Endothelial cell of umbilical vein (primary cell): ENCODE results near the gene SMPDL3B. TPM values are rescaled to one million over a fixed set of nuclear protein-coding genes. Genes with fewer than 3 reads are reported as not detected.

ENCODE experiments used
- BruUV-seq: library from RNA; stranded (reverse); fragments of 400-500 nt; replicated peaks from 2 replicates; lab custom pipeline; 2021; lab: Mats Ljungman, UMichigan
- CTCF ChIA-PET: fragments of 300-600, 350-600 bp; sonication (Branson Sonifier 250); formaldehyde crosslinking; loops from one replicate; lab custom pipeline; 2021; ENCODE audit warnings: antibody characterized with exemption, inconsistent platforms; lab: Charles Lee
- POLR2A ChIA-PET: fragments of 300-600, 350-600 bp; sonication (Branson Sonifier 250); formaldehyde crosslinking; loops from one replicate; lab custom pipeline; 2021; ENCODE audit warnings: antibody characterized with exemption, inconsistent platforms; lab: Charles Lee
- DNase-seq: peaks from one replicate; pipeline ENCODE4 v3.0.0-alpha.2; 2011; ENCODE audit warnings: low read depth, low spot score
- FAIRE-seq: peaks from 2 replicates; lab custom pipeline; 2011; peaks lifted over from hg19 to GRCh38; lab: Jason Lieb, UNC
- H2AFZ ChIP-seq: 2 replicates; pipeline ENCODE4 v1.6.0; 2012; ENCODE audit warnings: low read depth, low read length, control low read depth, inconsistent platforms
- H3K27ac ChIP-seq: 2 replicates; pipeline ENCODE4 v1.5.1; 2011; ENCODE audit warnings: low read depth, mild to moderate bottlenecking, control low read depth, low read length, moderate library complexity; ENCODE audit not compliant: insufficient read depth
- H3K27me3 ChIP-seq, 2 experiments: 2 replicates each; pipeline versions ENCODE4 v1.6.0 to v1.6.1; 2011; ENCODE audit warnings: low read length in 2 of 2, mixed read lengths in 1 of 2; ENCODE audit not compliant: control insufficient read depth in 2 of 2, insufficient read depth in 2 of 2
- H3K36me3 ChIP-seq, 2 experiments: 2 replicates in 1 of 2; 3 replicates in 1 of 2; pipeline ENCODE4 v1.5.1; 2011; ENCODE audit warnings: low read length in 2 of 2, mild to moderate bottlenecking in 1 of 2, moderate library complexity in 1 of 2; ENCODE audit not compliant: control insufficient read depth in 2 of 2, insufficient read depth in 2 of 2; ENCODE audit errors: extremely low read depth in 1 of 2
- H3K4me1 ChIP-seq: 3 replicates; pipeline ENCODE4 v1.5.1; 2011; ENCODE audit warnings: mild to moderate bottlenecking, low read length; ENCODE audit not compliant: control insufficient read depth, insufficient read depth; ENCODE audit errors: extremely low read depth
- H3K4me2 ChIP-seq: 2 replicates; pipeline ENCODE4 v1.6.1; 2011; ENCODE audit warnings: low read length, control low read depth, mixed read lengths; ENCODE audit not compliant: insufficient read depth
- H3K4me3 ChIP-seq, 3 experiments: fragments of 200-600 bp in 1 of 3; sonication (generic), shearing (Covaris generic) in 1 of 3; replicated peaks in 1 of 3; 2 replicates each; pipeline ENCODE4 v1.5.1; 2011 to 2016; ENCODE audit warnings: control low read depth in 3 of 3, low read length in 3 of 3, mild to moderate bottlenecking in 2 of 3, inconsistent platforms in 1 of 3, low read depth in 1 of 3, moderate library complexity in 1 of 3; ENCODE audit not compliant: insufficient read depth in 1 of 3
- H3K79me2 ChIP-seq: 2 replicates; pipeline ENCODE4 v1.6.0; 2012; ENCODE audit warnings: low read length, inconsistent platforms; ENCODE audit not compliant: control insufficient read depth, insufficient read depth
- H3K9ac ChIP-seq: replicated peaks from 2 replicates; pipeline ENCODE3; 2011; ENCODE audit warnings: low read length, control low read depth; ENCODE audit not compliant: insufficient read depth; ENCODE audit errors: extremely low read depth
- H3K9me1 ChIP-seq: replicated peaks from 3 replicates; pipeline ENCODE4 v1.6.0; 2011; ENCODE audit warnings: mild to moderate bottlenecking, low read length; ENCODE audit not compliant: control insufficient read depth, insufficient read depth; ENCODE audit errors: extremely low read depth
- H3K9me3 ChIP-seq: replicated peaks from 2 replicates; pipeline ENCODE4 v1.5.1; 2012; ENCODE audit warnings: low read length, inconsistent platforms; ENCODE audit not compliant: control insufficient read depth, insufficient read depth
- H4K20me1 ChIP-seq: replicated peaks from 2 replicates; pipeline ENCODE3; 2011; ENCODE audit warnings: mild to moderate bottlenecking, low read length; ENCODE audit not compliant: control insufficient read depth, insufficient read depth; ENCODE audit errors: extremely low read depth
- EZH2 ChIP-seq: IDR thresholded peaks from 2 replicates; pipeline ENCODE4 v1.6.1; 2012; ENCODE audit warnings: borderline replicate concordance, low read depth, mild to moderate bottlenecking, moderate library complexity, low read length, inconsistent platforms; ENCODE audit not compliant: severe bottlenecking
- FOS ChIP-seq: IDR thresholded peaks from 2 replicates; pipeline ENCODE4 v1.6.1; 2011; ENCODE audit warnings: mild to moderate bottlenecking, low read length, moderate library complexity, borderline replicate concordance; ENCODE audit not compliant: insufficient read depth
- GATA2 ChIP-seq: IDR thresholded peaks from 2 replicates; pipeline ENCODE4 v1.7.0; 2011; ENCODE audit warnings: low read depth, mild to moderate bottlenecking, moderate library complexity, mixed read lengths, low read length; ENCODE audit not compliant: insufficient read length, insufficient read depth
- JUN ChIP-seq: IDR thresholded peaks from 2 replicates; pipeline ENCODE4 v1.6.1; 2011; ENCODE audit warnings: borderline replicate concordance, low read depth; ENCODE audit not compliant: insufficient read length, insufficient read depth
- MAX ChIP-seq: IDR thresholded peaks from 2 replicates; pipeline ENCODE4 v1.6.1; 2011; ENCODE audit not compliant: insufficient read depth, insufficient read length
- MYC ChIP-seq: IDR thresholded peaks from one replicate; pipeline ENCODE4 v1.6.1; 2011; ENCODE audit warnings: mild to moderate bottlenecking, low read depth, low read length
- POLR2A ChIP-seq: IDR thresholded peaks from 2 replicates; pipeline ENCODE4 v1.6.1; 2012; ENCODE audit warnings: low read depth, mild to moderate bottlenecking, control low read depth, low read length
- POLR2AphosphoS5 ChIP-seq: IDR thresholded peaks from 2 replicates; pipeline ENCODE4 v1.6.1; 2012; ENCODE audit warnings: low read depth, mild to moderate bottlenecking, control low read depth, low read length, moderate library complexity; ENCODE audit not compliant: insufficient read depth
- dilution Hi-C: fragments of 300-500 bp; cut with MboI; formaldehyde crosslinking; loops from one replicate; pipeline ENCODE4 v1.15.0; 2019; ENCODE audit warnings: low sequenced_read_pairs; ENCODE audit not compliant: extremely low pct_ligation_motif_present
- intact Hi-C: fragments of 100-400 bp; cut with micrococcal nuclease; formaldehyde crosslinking; loops from one replicate; pipeline ENCODE4 v1.10.0; 2022
- polyA plus RNA-seq, 4 experiments: library from polyadenylated mRNA; depleted of rRNA in 3 of 4; stranded (reverse) in 3 of 4; unstranded in 1 of 4; fragments of >200 nt; gene quantifications; 2 replicates each; pipeline versions ENCODE4 v1.2.1 to v1.2.3, GENCODE V29; 2011 to 2012; ENCODE audit warnings: missing spikeins in 1 of 4
- total RNA-seq: library from RNA; stranded (reverse); gene quantifications from 2 replicates; pipeline ENCODE4 v1.2.3, GENCODE V29; 2021
- TF ChIP-seq, protein P1 (sequence below), 2 donors: IDR thresholded peaks; 1 replicate in 1 of 2; 2 replicates in 1 of 2; pipeline ENCODE4 v1.5.1; 2011; ENCODE audit warnings: low read length in 2 of 2, mild to moderate bottlenecking in 2 of 2, moderate library complexity in 2 of 2, control low read depth in 1 of 2, inconsistent platforms in 1 of 2, low read depth in 1 of 2; ENCODE audit not compliant: insufficient read depth in 1 of 2; ENCODE audit errors: extremely low read depth in 1 of 2

Gene SMPDL3B
- total and polyA plus RNA-seq, 2 donors (not counting 3 experiments of a cell fraction or from before 2014, with no cell fraction given), result 1.3 TPM; not detected in 1

DNA sequence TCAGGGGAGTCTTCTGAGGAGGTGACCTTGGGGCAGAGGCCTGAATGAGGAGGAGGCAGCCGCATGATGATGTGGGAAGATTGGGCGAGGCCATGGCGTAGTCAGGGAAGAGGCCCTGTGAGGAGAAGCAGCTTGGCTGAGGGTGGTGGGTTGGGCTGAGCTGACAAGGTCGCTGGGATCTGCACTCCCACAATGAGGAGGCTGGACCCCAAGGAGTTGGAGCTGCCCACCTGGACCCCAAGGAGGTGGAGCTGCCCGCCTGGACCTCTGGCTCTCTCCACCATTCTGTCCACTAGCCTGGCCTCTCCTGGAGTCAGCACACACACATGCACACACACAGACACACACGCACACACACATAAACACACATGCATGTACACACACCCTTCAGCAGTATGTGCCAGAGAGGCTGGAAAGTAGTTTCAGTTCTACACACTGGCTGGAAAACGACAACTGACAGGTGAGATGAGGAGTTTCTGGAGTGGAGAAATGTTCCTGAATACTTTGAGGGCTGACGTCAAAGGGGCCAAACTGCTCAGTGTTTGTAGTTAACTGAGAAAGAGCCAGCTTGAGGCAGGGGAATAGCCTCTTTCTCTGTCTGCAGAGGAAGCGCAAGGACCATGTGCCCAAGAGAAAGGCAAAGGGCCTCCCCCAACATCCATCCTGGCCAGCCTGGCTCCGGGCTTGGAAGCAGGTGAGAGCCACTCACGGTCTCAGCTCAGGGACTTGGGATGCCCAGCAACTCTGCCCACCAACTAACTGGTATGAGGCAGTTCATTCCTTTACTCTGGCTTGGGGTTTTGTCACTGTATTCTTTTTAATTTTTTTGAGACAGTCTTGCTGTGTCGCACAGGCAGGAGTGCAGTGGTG is 7.1 kb downstream of the SMPDL3B start:
- H3K4me1 ChIP-seq, result peaks cover 7% of the 10 kb centered on the region
- no peaks in the 10 kb centered on the region for H3K9me3 ChIP-seq
- no peak overlapping the region for H2AFZ ChIP-seq
- no peaks in the 10 kb centered on the region for H3K9me1 ChIP-seq
- no peak overlapping the region for H3K4me3 ChIP-seq
- H3K79me2 ChIP-seq, result no peaks in the 10 kb centered on the region
- H3K9ac ChIP-seq, result no peak overlapping the region
- FAIRE-seq, result no peak
- TF ChIP-seq MAX, result no peak
- no peak for TF ChIP-seq JUN
- TF ChIP-seq, protein P1, sequence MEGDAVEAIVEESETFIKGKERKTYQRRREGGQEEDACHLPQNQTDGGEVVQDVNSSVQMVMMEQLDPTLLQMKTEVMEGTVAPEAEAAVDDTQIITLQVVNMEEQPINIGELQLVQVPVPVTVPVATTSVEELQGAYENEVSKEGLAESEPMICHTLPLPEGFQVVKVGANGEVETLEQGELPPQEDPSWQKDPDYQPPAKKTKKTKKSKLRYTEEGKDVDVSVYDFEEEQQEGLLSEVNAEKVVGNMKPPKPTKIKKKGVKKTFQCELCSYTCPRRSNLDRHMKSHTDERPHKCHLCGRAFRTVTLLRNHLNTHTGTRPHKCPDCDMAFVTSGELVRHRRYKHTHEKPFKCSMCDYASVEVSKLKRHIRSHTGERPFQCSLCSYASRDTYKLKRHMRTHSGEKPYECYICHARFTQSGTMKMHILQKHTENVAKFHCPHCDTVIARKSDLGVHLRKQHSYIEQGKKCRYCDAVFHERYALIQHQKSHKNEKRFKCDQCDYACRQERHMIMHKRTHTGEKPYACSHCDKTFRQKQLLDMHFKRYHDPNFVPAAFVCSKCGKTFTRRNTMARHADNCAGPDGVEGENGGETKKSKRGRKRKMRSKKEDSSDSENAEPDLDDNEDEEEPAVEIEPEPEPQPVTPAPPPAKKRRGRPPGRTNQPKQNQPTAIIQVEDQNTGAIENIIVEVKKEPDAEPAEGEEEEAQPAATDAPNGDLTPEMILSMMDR (IDR thresholded peaks at IDR 0.05; ENCODE audit: extremely low read depth in 1 of 2, insufficient read depth in 1 of 2, low read depth in 1 of 2, low read length in 2 of 2), result no peak
- no peak for TF ChIP-seq POLR2A
- no peak for TF ChIP-seq GATA2
- no peak for TF ChIP-seq EZH2
- no peak for TF ChIP-seq MYC
- no peak for TF ChIP-seq FOS
- TF ChIP-seq POLR2AphosphoS5, result no peak
- ChIA-PET CTCF (interaction anchor here (0.9 to 3.2 kb wide), 7 partner anchors 10 to 150 kb away, joined by 3 to 14 read pairs (median 4); no protein-coding TSS in a partner anchor), POLR2A (no interaction called here)
- no peak overlapping the region for H3K27ac ChIP-seq
- no peak for DNase-seq
- intact Hi-C loops (loop anchor here (2.0 kb wide), 1 partner anchor 267 kb away; no protein-coding TSS in a partner anchor), dilution Hi-C loops (no loop called here)
- H3K27me3 ChIP-seq, result peaks cover 0 to 2% of the 10 kb centered on the region in 2 experiments
- no peak overlapping the region for H3K4me2 ChIP-seq
- H3K36me3 ChIP-seq, result no peaks in the 10 kb centered on the region
- BruUV-seq, result no TSS peak
- H4K20me1 ChIP-seq, result no peaks in the 10 kb centered on the region
